ENCODE data around the gene LIPT1. TPM values are rescaled to one million over a fixed set of nuclear protein-coding genes. Genes with fewer than 3 reads are reported as not detected.

The LIPT1 gene
- total RNA-seq, 1 experiment from 2014 or later, result 8.7 TPM

GRCh38 chr2:99111236-99111635 is 43.5 kb upstream of the LIPT1 start:
- TF ChIP-seq EZH2 (IDR thresholded peaks at IDR 0.05; ENCODE audit: low read length, unreplicated experiment) (no peak), EZH2phosphoT487 (IDR thresholded peaks at IDR 0.05; ENCODE audit: borderline replicate concordance, low read length) (no peak)
- TF ChIP-seq, protein P1, sequence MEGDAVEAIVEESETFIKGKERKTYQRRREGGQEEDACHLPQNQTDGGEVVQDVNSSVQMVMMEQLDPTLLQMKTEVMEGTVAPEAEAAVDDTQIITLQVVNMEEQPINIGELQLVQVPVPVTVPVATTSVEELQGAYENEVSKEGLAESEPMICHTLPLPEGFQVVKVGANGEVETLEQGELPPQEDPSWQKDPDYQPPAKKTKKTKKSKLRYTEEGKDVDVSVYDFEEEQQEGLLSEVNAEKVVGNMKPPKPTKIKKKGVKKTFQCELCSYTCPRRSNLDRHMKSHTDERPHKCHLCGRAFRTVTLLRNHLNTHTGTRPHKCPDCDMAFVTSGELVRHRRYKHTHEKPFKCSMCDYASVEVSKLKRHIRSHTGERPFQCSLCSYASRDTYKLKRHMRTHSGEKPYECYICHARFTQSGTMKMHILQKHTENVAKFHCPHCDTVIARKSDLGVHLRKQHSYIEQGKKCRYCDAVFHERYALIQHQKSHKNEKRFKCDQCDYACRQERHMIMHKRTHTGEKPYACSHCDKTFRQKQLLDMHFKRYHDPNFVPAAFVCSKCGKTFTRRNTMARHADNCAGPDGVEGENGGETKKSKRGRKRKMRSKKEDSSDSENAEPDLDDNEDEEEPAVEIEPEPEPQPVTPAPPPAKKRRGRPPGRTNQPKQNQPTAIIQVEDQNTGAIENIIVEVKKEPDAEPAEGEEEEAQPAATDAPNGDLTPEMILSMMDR (conservative IDR thresholded peaks at IDR 0.05; ENCODE audit: low read depth, low read length), result no peak
- ChIA-PET POLR2A (ENCODE audit: unreplicated experiment) (no interaction called here), CTCF (no interaction called here)
- H3F3A ChIP-seq (ENCODE audit: low read length, unreplicated experiment), result no peaks in the 10 kb centered on the region
- peaks cover 6% of the 10 kb centered on the region; the same call in 1 of the 2 replicates for H3K4me1 ChIP-seq (ENCODE audit: insufficient read depth, low read length)
- no peak overlapping the region for H3K9ac ChIP-seq (ENCODE audit: low read length)
- H3K4me2 ChIP-seq (ENCODE audit: low read length), result no peak overlapping the region
- H3K4me3 ChIP-seq (ENCODE audit: low read length), result no peak overlapping the region
- H3K27ac ChIP-seq (ENCODE audit: low read length), result no peak overlapping the region
- H3K9me2 ChIP-seq (replicated peaks; ENCODE audit: low read length), result no peaks in the 10 kb centered on the region
- no peaks in the 10 kb centered on the region for H3K36me3 ChIP-seq (ENCODE audit: low read depth, low read length)
- no peak overlapping the region for H2AFZ ChIP-seq (ENCODE audit: low read length)
- BruUV-seq (replicated peaks), result no TSS peak
- H3K79me2 ChIP-seq (ENCODE audit: low read length), result no peaks in the 10 kb centered on the region
- no peaks in the 10 kb centered on the region for H4K20me1 ChIP-seq (ENCODE audit: low read length)
- no peaks in the 10 kb centered on the region for H3K27me3 ChIP-seq (ENCODE audit: low read length)
- DNase-seq (no peak), ATAC-seq (no peak)
- H3K9me3 ChIP-seq (ENCODE audit: low read length), result no peaks in the 10 kb centered on the region
- intact Hi-C loops (cut with micrococcal nuclease), result no loop called here

DNA sequence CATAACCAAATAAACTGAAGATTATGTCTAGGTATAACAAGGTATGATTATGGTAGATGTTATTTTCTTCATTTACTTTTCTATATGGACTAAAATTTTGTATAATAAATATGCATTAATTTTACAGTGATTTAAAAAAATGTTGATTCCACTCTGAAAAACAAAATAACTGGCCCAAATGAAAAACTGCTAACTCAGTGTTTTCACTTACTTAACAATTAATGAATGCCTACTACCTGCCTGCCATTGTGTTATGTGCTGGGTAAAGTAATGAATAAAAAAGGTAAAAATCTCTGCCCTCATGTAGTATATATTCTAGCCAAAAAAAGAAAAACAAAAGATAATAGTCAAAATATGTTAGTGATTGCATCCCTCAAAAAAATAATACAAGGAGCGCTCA is 42.8 kb upstream of the LIPT1 start:
- BruUV-seq (replicated peaks), result no TSS peak
- H3K4me3 ChIP-seq (ENCODE audit: low read length), result no peak overlapping the region
- DNase-seq (no peak), ATAC-seq (no peak)
- TF ChIP-seq, protein P1 (conservative IDR thresholded peaks at IDR 0.05; ENCODE audit: low read depth, low read length), result no peak
- TF ChIP-seq EZH2 (IDR thresholded peaks at IDR 0.05; ENCODE audit: low read length, unreplicated experiment) (no peak), EZH2phosphoT487 (IDR thresholded peaks at IDR 0.05; ENCODE audit: borderline replicate concordance, low read length) (no peak)
- H3K9ac ChIP-seq (ENCODE audit: low read length), result no peak overlapping the region
- H3K27ac ChIP-seq (ENCODE audit: low read length), result no peak overlapping the region
- no peaks in the 10 kb centered on the region for H3K9me3 ChIP-seq (ENCODE audit: low read length)
- H3K27me3 ChIP-seq (ENCODE audit: low read length), result no peaks in the 10 kb centered on the region
- no peaks in the 10 kb centered on the region for H3K9me2 ChIP-seq (replicated peaks; ENCODE audit: low read length)
- H3F3A ChIP-seq (ENCODE audit: low read length, unreplicated experiment), result no peaks in the 10 kb centered on the region
- no peak overlapping the region for H3K4me2 ChIP-seq (ENCODE audit: low read length)
- H3K36me3 ChIP-seq (ENCODE audit: low read depth, low read length), result no peaks in the 10 kb centered on the region
- H4K20me1 ChIP-seq (ENCODE audit: low read length), result no peaks in the 10 kb centered on the region
- intact Hi-C loops (cut with micrococcal nuclease), result no loop called here
- CTCF ChIA-PET, result no interaction called here
- no peaks in the 10 kb centered on the region for H3K79me2 ChIP-seq (ENCODE audit: low read length)
- no peak overlapping the region for H2AFZ ChIP-seq (ENCODE audit: low read length)
- H3K4me1 ChIP-seq (ENCODE audit: insufficient read depth, low read length), result peaks cover 2% of the 10 kb centered on the region; the same call in 1 of the 2 replicates
- POLR2A ChIA-PET (ENCODE audit: unreplicated experiment), result no interaction called here

GRCh38 chr2:99112617-99113016 is 42.1 kb upstream of the LIPT1 start:
- ATAC-seq, result no peak
- TF ChIP-seq, protein P1 (conservative IDR thresholded peaks at IDR 0.05; ENCODE audit: low read depth, low read length), result no peak
- TF ChIP-seq EZH2phosphoT487 (IDR thresholded peaks at IDR 0.05; ENCODE audit: borderline replicate concordance, low read length), result no peak
- no peak for TF ChIP-seq EZH2 (IDR thresholded peaks at IDR 0.05; ENCODE audit: low read length, unreplicated experiment)
- H3K4me1 ChIP-seq (ENCODE audit: insufficient read depth, low read length), result no peaks in the 10 kb centered on the region
- H3K36me3 ChIP-seq (ENCODE audit: low read depth, low read length), result no peaks in the 10 kb centered on the region
- no peak overlapping the region for H2AFZ ChIP-seq (ENCODE audit: low read length)
- DNase-seq, result no peak
- CTCF ChIA-PET, result no interaction called here
- no TSS peak for BruUV-seq (replicated peaks)
- no peak overlapping the region for H3K27ac ChIP-seq (ENCODE audit: low read length)
- intact Hi-C loops (cut with micrococcal nuclease), result no loop called here
- H3K4me3 ChIP-seq (ENCODE audit: low read length), result no peak overlapping the region
- POLR2A ChIA-PET (ENCODE audit: unreplicated experiment), result no interaction called here
- H3K4me2 ChIP-seq (ENCODE audit: low read length), result no peak overlapping the region
- no peaks in the 10 kb centered on the region for H3K27me3 ChIP-seq (ENCODE audit: low read length)
- H3K9me3 ChIP-seq (ENCODE audit: low read length), result no peaks in the 10 kb centered on the region
- H3K9ac ChIP-seq (ENCODE audit: low read length), result no peak overlapping the region
- H4K20me1 ChIP-seq (ENCODE audit: low read length), result no peaks in the 10 kb centered on the region
- H3K9me2 ChIP-seq (replicated peaks; ENCODE audit: low read length), result no peaks in the 10 kb centered on the region
- no peaks in the 10 kb centered on the region for H3F3A ChIP-seq (ENCODE audit: low read length, unreplicated experiment)
- no peaks in the 10 kb centered on the region for H3K79me2 ChIP-seq (ENCODE audit: low read length)

Measured in PC-3 (cell line).